ENCODE results near the gene GRPR.

Gene GRPR

GRCh38 chrX:16123222-16123786 is at the start of gene GRPR:
GRPR (plus strand) TSS chrX:16123565; CDS start chrX:16123954, 389 bp downstream.
- peak; percentile 3 for DNase-seq (ENCODE audit: low spot score)

GRCh38 chrX:16075087-16075486 is 48.3 kb upstream of the GRPR start:
- DNase-seq (ENCODE audit: low spot score) = no peak

- DNase-seq (ENCODE audit: low spot score) = no peak
Measured at GRCh38 chrX:16076834-16077233, 46.5 kb upstream of the GRPR start.

- DNase-seq (ENCODE audit: low spot score) = no peak
Measured at GRCh38 chrX:16077811-16078210, 45.6 kb upstream of the GRPR start.

- DNase-seq (ENCODE audit: low spot score) = no peak
Measured at GRCh38 chrX:16081357-16081756, 42.0 kb upstream of the GRPR start.

GRCh38 chrX:16082470-16083085 is 40.8 kb upstream of the GRPR start:
- DNase-seq (ENCODE audit: low spot score) = no peak

- no peak for DNase-seq (ENCODE audit: low spot score)
Measured at GRCh38 chrX:16087076-16087475, 36.3 kb upstream of the GRPR start.

GRCh38 chrX:16089086-16089485 is 34.3 kb upstream of the GRPR start:
- DNase-seq (ENCODE audit: low spot score) = no peak

GRCh38 chrX:16096141-16096540 is 27.2 kb upstream of the GRPR start:
- DNase-seq (ENCODE audit: low spot score) = no peak

- DNase-seq (ENCODE audit: low spot score) = no peak
Measured at GRCh38 chrX:16100673-16101072, 22.7 kb upstream of the GRPR start.

GRCh38 chrX:16101581-16101980 is 21.8 kb upstream of the GRPR start:
- DNase-seq (ENCODE audit: low spot score) = no peak

GRCh38 chrX:16103625-16104024 is 19.7 kb upstream of the GRPR start:
- DNase-seq (ENCODE audit: low spot score) = no peak

GRCh38 chrX:16112428-16112827 is 10.9 kb upstream of the GRPR start:
- no peak for DNase-seq (ENCODE audit: low spot score)

GRCh38 chrX:16113978-16114565 is 9.3 kb upstream of the GRPR start:
- DNase-seq (ENCODE audit: low spot score) = no peak

GRCh38 chrX:16114611-16115010 is 8.8 kb upstream of the GRPR start:
- no peak for DNase-seq (ENCODE audit: low spot score)

GRCh38 chrX:16119353-16120220 is 3.8 kb upstream of the GRPR start:
- DNase-seq (ENCODE audit: low spot score) = no peak

GRCh38 chrX:16120431-16120830 is 2.9 kb upstream of the GRPR start:
- DNase-seq (ENCODE audit: low spot score) = no peak

- no peak for DNase-seq (ENCODE audit: low spot score)
Measured at GRCh38 chrX:16124201-16124600, 836 bp downstream of the GRPR start.

GRCh38 chrX:16125520-16126149 is 2.3 kb downstream of the GRPR start:
- no peak for DNase-seq (ENCODE audit: low spot score)

GRCh38 chrX:16130707-16131106 is 7.3 kb downstream of the GRPR start:
- DNase-seq (ENCODE audit: low spot score) = no peak

- no peak for DNase-seq (ENCODE audit: low spot score)
Measured at GRCh38 chrX:16134936-16135335, 11.6 kb downstream of the GRPR start.

- DNase-seq (ENCODE audit: low spot score) = no peak
Measured at GRCh38 chrX:16136080-16136479, 12.7 kb downstream of the GRPR start.
